Measurements from ENCODE around the gene SMIM44. TPM values are rescaled to one million over a fixed set of nuclear protein-coding genes. Genes with fewer than 3 reads are reported as not detected.
A peak's percentile ranks its signal among the peaks of the same experiment; 100 is the strongest.

SMIM44 gene
- total and polyA plus RNA-seq, 9 of the 15 experiments (the other 6 are each of a cell fraction or from before 2014, with no cell fraction given): not detected

DNA sequence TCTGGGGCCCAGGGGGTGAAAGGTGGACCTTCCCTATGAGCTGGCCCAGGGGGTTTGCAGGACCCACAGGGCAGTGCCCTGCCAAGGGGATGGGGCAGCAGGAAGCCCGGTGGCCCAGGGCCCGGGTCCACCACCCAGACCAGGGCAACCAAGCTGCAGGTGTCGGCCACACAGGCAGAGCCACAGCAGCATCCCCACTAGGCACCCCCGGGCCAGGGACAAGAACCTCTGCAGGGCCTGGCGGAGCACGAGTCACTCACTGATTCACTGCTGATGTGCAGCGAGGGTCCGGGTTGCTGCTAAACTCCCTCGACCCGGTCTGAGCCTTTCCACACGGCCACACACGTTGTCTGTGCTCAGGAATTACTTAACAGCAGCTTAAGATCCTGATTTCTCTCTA lies 31.7 kb upstream of the SMIM44 start:
- ATAC-seq: no peak
- H3K36me3 ChIP-seq (ENCODE audit: control insufficient read depth, insufficient read depth, low read length): peaks cover 31% of the 10 kb centered on the region; the same call in 2 of the 3 replicates
- H3K9me1 ChIP-seq (ENCODE audit: control insufficient read depth, insufficient read depth, low read length): peaks cover 8% of the 10 kb centered on the region
- POLR2A ChIA-PET: no interaction called here
- peaks cover 82% of the 10 kb centered on the region for H3K79me2 ChIP-seq (ENCODE audit: control insufficient read depth, insufficient read depth, low read length)
- no peaks in the 10 kb centered on the region for H3K9me3 ChIP-seq (replicated peaks; ENCODE audit: control insufficient read depth, insufficient read depth, low read depth, low read length)
- peak; percentile 37; the same call in 1 of the 2 replicates for TF ChIP-seq POLR2G (IDR thresholded peaks at IDR 0.05; ENCODE audit: low read depth, low read length)
- TF ChIP-seq FOS (IDR thresholded peaks at IDR 0.05; ENCODE audit: extremely low read depth, insufficient read length): no peak
- 62% methylated on average over 8 of the region's 12 CpGs for WGBS (ENCODE audit: insufficient coverage, low coverage, missing lambda C conversion rate)
- H4K20me1 ChIP-seq (replicated peaks; ENCODE audit: control insufficient read depth, insufficient read depth, low read length): peaks cover 49% of the 10 kb centered on the region
- peaks cover 4 to 71% of the 10 kb centered on the region in 2 experiments; a peak in 4 of 5 replicates for H3K4me1 ChIP-seq (replicated peaks in 1 of 2; ENCODE audit: control insufficient read depth in 2 of 2, insufficient read depth in 2 of 2, low read length in 2 of 2)
- DNase-seq (ENCODE audit: extremely low read depth in 1 of 4, low spot score in 3 of 4): no peak
- H2AFZ ChIP-seq (ENCODE audit: low read depth, low read length): no peak overlapping the region
- BruUV-seq (replicated peaks): no TSS peak
- H3K9ac ChIP-seq (ENCODE audit: insufficient read depth in 1 of 2, low read depth in 2 of 2, low read length in 2 of 2): peak overlapping the region in 1 of 2 experiments; percentile 28; a peak in 1 of 4 replicates
- H3K27me3 ChIP-seq (ENCODE audit: control insufficient read depth in 2 of 2, insufficient read depth in 2 of 2, low read length in 2 of 2): no peaks in the 10 kb centered on the region
- no peak overlapping the region for H3K27ac ChIP-seq (ENCODE audit: extremely low read depth, low read depth, low read length)
- CTCF ChIA-PET (ENCODE audit: low intra/inter-chr PET ratio): no interaction called here
- no peak overlapping the region for H3K4me3 ChIP-seq
- intact Hi-C loops (cut with micrococcal nuclease): no loop called here
- no peak for FAIRE-seq
- in situ Hi-C loops (cut with MboI): no loop called here
- H3K4me2 ChIP-seq (ENCODE audit: insufficient read depth, low read length): no peak overlapping the region

DNA sequence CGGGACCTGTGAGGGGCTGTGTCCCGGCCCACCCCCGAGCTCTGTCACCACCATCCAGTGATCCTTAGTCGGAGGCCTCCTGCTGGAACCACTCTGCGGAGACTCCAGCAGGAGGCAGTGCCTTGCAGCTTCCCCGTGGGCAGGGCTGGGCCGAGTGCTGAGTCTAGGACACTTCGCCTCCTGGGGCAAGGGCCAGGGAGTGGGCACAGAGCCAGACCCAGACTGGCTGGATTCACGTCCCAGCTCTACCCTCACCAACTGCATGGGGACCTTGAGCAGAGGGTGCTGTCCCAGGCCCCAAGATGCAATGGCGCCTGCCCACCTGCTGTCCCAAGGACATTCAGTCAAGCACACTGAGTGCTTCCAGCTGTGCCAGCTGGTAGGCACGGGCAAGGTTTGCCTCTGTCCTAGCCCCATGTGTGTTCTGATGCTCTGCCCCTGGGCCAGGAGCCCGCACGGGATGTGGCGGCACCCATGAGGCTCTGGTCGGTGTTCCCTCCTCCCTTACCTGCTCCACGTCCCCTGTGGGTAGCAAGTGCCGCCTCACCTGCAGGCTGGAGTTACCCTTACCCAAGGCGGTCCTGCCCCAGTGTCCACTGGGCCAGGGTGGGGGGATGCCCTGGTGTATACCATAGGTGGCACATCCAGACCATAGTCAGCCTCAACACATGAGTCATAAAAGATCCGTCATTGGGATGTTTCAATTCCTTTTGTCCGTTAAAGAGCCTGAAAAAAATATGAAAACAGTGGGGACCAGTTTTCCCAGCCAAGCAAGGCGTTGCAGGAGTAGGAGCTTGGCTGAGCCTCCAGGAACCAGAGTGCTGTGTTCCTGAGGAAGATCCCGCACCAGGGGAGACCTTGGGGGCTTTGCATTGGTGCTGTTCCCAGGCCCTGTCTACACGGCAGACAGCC lies 30.2 kb upstream of the SMIM44 start:
- peaks cover 36% of the 10 kb centered on the region; the same call in 2 of the 3 replicates for H3K36me3 ChIP-seq (ENCODE audit: control insufficient read depth, insufficient read depth, low read length)
- in situ Hi-C loops (cut with MboI) (no loop called here), intact Hi-C loops (cut with micrococcal nuclease) (no loop called here)
- H3K79me2 ChIP-seq (ENCODE audit: control insufficient read depth, insufficient read depth, low read length): peaks cover 82% of the 10 kb centered on the region
- H2AFZ ChIP-seq (ENCODE audit: low read depth, low read length): no peak overlapping the region
- peak overlapping the region in 1 of 2 experiments; percentile 76; a peak in 2 of 4 replicates for H3K9ac ChIP-seq (ENCODE audit: insufficient read depth in 1 of 2, low read depth in 2 of 2, low read length in 2 of 2)
- no peak for DNase-seq (ENCODE audit: extremely low read depth in 1 of 4, low spot score in 3 of 4)
- TF ChIP-seq MYNN (IDR thresholded peaks at IDR 0.05): no peak
- no peak for TF ChIP-seq MYNN (CRISPR knock-in tag; IDR thresholded peaks at IDR 0.05)
- TF ChIP-seq ZKSCAN8 (CRISPR knock-in tag; IDR thresholded peaks at IDR 0.05): no peak
- TF ChIP-seq RBM22 (IDR thresholded peaks at IDR 0.05; ENCODE audit: low read depth, low read length, poor library complexity, severe bottlenecking): no peak
- peak; percentile 39; the same call in 1 of the 2 replicates for TF ChIP-seq RBFOX2 (IDR thresholded peaks at IDR 0.05; ENCODE audit: low read depth, low read length)
- TF ChIP-seq SREBF1 (IDR thresholded peaks at IDR 0.05; ENCODE audit: borderline replicate concordance, low read depth, low read length): no peak
- TF ChIP-seq, protein P1, sequence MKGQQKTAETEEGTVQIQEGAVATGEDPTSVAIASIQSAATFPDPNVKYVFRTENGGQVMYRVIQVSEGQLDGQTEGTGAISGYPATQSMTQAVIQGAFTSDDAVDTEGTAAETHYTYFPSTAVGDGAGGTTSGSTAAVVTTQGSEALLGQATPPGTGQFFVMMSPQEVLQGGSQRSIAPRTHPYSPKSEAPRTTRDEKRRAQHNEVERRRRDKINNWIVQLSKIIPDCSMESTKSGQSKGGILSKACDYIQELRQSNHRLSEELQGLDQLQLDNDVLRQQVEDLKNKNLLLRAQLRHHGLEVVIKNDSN (CRISPR knock-in tag; IDR thresholded peaks at IDR 0.05): 0 out of 2 replicates have a peak, but pooled peaks have one; percentile 39
- no peak overlapping the region for H3K27ac ChIP-seq (ENCODE audit: extremely low read depth, low read depth, low read length)
- POLR2A ChIA-PET: interaction anchor here (0.5 to 1.0 kb wide), 5 partner anchors 11 to 404 kb away, joined by 3 to 5 read pairs (median 3); no protein-coding TSS in a partner anchor
- no peaks in the 10 kb centered on the region for H3K9me3 ChIP-seq (replicated peaks; ENCODE audit: control insufficient read depth, insufficient read depth, low read depth, low read length)
- no peak overlapping the region for H3K4me3 ChIP-seq
- H3K4me1 ChIP-seq (replicated peaks in 1 of 2; ENCODE audit: control insufficient read depth in 2 of 2, insufficient read depth in 2 of 2, low read length in 2 of 2): peaks cover 10 to 72% of the 10 kb centered on the region in 2 experiments; a peak in 4 of 5 replicates
- 89% methylated on average over 23 of the region's 23 CpGs for WGBS (ENCODE audit: insufficient coverage, low coverage, missing lambda C conversion rate)
- H4K20me1 ChIP-seq (replicated peaks; ENCODE audit: control insufficient read depth, insufficient read depth, low read length): peaks cover 63% of the 10 kb centered on the region
- H3K4me2 ChIP-seq (ENCODE audit: insufficient read depth, low read length): no peak overlapping the region
- H3K9me1 ChIP-seq (ENCODE audit: control insufficient read depth, insufficient read depth, low read length): peaks cover 11% of the 10 kb centered on the region
- FAIRE-seq: no peak
- ATAC-seq: 0 out of 3 replicates have a peak, but pooled peaks have one; percentile 23
- H3K27me3 ChIP-seq (ENCODE audit: control insufficient read depth in 2 of 2, insufficient read depth in 2 of 2, low read length in 2 of 2): no peaks in the 10 kb centered on the region
- CTCF ChIA-PET (ENCODE audit: low intra/inter-chr PET ratio): no interaction called here
- no TSS peak for BruUV-seq (replicated peaks)

All from K562 (cell line).